ENCODE results near the gene ZNF45.
"Not testable (repeated sequence)": the region's sequence is repeated elsewhere in the genome, so short reads cannot be mapped to it uniquely, and the experiment has no call there.

The ZNF45 gene

DNA sequence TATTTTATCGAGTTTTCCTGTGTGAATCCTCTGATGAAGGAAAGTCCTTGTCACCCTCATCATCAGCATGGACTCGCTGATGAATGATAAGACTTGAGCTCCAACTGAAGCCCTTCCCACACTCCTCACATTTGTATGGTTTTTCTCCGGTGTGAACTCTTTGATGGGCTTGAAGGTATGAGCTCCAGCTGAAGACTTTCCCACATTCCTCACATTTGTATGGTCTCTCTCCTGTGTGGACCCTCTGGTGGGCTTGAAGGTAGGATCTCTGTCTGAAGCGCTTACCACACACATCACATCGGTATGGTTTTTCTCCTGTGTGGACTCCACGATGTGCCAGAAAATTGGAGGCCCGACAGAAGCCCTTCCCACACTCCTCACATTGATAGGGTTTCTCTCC lies 21.7 kb downstream of the ZNF45 start:
- no peak for DNase-seq (ENCODE audit: low read depth in 1 of 2, low spot score in 1 of 2)

DNA sequence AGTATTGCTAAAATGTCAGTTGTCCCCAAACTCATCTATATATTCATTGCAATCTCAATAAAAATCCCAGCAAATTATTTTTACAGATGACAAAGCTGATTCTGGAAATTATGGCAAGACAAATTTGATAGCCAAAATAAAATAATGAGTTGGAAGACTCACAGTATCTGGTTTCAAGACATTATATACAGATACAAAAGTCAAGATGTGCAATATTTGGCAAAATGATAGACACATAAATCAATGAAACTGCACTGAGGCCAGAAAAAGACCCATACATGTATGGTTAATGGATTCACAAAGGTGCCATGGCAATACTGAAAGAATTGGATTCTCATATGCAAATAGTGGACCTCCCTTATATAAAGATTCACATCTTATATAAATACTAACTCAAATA lies 24.2 kb downstream of the ZNF45 start:
- DNase-seq (ENCODE audit: low read depth in 1 of 2, low spot score in 1 of 2), result no peak

DNA sequence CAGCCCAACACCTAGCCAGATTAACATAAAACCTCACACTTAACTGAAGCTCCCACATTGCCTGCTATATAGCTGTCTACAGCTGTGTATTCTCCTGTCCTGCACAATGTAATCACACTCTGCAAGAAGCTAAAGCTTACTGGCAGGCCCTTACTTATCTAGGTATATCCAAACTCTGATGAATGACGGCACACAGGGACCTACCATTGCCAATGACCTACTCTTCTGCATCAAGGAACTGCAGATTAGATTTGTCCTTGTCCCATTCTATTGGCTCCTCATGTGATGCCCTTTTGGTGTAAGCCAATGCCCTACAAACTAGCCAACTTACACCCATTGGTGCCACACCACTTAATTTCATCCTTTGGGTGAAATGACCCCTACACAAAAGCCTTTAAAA lies 26.4 kb downstream of the ZNF45 start:
- no peak for DNase-seq (ENCODE audit: low read depth in 1 of 2, low spot score in 1 of 2)

DNA sequence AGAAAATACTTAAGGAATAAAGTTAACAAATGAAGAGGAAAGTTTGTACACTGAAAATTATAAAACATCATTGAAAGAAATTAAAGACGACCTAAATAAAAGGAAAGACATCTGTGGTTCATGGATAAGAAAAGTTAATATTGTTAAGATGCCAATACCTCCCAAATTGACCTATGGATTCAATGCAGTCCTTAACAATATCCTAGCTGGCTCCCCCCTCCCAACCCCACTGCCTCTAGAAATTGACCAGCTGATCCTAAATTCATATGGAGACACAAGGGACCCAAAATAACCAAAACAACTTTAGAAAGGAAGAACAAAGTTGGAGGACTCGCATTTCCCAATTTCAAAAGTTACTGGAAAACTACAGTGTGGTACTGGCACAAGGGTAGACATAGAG lies 28.3 kb downstream of the ZNF45 start:
- DNase-seq (ENCODE audit: low read depth in 1 of 2, low spot score in 1 of 2), result no peak

DNA sequence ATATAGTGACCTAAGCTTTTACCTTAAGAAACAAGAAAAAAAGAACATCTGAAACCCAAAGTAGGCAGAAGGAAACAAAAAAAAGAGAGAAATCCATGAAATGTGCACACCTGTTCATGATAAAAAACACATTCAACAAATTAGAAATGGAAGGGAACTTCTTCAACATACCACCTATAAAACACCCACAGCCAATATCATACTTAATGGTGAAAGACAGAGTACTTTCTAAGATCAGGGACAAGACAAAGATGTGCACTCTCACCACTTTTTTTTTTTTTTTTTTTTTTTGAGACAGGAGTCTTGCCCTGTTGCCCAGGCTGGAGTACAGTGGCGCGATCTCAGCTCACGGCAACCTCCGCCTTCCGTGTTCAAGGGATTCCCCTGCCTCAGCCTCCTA lies 29.2 kb downstream of the ZNF45 start:
- no peak for DNase-seq (ENCODE audit: low read depth in 1 of 2, low spot score in 1 of 2)

DNA sequence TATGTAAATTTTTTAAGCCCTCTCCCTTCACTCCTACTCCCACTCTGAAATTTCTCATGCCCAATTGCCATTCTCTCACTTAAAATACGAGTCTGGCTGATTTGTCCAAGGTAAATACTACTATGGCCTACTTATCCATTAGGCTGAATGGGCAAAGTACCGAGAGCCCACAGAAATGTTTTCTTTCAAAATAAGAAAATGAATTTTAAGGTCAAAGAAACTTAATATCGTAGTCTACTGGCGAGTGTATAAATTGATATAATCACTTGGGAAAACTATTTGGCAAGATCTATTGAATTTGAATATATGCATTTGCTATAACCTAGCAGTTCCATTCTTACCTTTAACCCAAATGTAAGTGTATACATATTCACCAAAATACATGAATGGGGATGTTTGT lies 32.7 kb downstream of the ZNF45 start:
- no peak for DNase-seq (ENCODE audit: low read depth in 1 of 2, low spot score in 1 of 2)

DNA sequence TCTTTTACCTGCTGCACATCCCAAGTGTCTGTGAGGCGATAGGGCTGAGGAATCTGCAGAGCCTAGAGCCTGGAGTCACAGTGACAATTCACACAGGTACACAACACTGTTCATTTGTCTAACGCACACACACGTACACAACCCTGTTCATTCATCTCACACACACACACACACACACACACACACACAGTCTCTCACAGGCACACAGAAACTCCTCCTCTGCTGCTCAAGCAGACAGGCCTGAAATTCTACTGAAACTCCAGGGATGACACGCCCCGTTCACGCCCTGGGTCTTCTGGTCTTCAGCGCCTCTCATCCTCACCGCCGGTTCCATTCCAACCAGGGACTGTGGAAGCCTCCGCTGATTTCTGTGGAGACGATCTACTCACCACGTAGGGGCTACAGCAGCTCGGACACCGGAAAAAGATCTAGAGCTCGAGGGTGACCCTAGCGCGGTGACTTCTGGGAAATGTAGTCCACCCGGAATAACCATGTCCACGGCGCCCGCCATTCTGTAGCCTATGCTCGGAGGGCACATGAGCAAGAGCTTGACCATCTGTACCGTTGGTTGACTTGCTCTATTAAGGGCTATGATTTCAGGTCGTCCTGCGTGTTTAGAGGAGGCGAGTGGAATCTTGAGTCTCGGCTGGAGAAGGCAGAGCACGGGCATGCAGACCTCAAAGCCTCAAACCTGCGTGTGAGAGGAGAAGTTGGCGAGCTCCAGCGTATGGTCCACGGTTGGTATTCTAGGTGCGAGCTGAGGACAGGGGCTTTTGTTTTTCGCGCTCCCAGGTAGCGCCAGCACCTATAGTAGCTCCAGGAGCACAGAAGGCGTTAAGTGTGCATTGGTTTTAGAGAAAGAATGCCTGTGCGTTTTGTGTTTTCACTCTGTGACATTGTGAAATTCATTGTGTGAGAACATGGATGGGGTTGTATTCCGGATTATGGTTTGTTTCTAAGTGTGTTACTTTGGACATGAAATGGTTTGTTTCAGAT lies 33.4 kb downstream of the ZNF45 start:
- DNase-seq (ENCODE audit: low read depth in 1 of 2, low spot score in 1 of 2), result peak; percentile 13 to 40

DNA sequence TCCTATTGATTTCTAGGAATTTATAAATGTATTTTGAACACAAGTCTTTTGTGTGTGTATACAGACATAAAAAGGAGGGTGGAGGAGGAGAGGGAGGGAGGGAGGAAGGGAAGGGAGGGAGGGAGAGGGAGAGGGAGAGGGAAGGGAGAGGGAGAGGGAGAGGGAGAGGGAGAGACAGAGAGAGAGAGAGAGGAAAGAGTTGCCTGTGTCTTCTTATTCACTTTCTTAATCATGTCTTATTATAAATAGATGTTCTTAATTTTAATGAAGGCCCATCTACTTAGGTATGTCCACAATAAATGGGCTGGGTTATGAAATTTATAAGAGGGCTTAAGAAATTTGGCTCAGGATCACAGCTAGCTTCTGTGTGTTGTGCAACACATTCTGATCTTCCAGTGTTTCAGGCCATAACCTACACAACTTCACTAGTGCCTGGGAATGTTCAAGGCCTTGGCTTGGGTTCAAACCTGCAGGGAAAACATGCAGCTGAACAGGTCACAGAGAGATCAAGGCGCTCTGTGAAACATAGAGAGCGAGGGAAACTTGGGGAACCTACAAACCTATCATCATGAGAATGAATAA lies 39.3 kb downstream of the ZNF45 start:
- DNase-seq (ENCODE audit: low read depth in 1 of 2, low spot score in 1 of 2), result no peak

DNA sequence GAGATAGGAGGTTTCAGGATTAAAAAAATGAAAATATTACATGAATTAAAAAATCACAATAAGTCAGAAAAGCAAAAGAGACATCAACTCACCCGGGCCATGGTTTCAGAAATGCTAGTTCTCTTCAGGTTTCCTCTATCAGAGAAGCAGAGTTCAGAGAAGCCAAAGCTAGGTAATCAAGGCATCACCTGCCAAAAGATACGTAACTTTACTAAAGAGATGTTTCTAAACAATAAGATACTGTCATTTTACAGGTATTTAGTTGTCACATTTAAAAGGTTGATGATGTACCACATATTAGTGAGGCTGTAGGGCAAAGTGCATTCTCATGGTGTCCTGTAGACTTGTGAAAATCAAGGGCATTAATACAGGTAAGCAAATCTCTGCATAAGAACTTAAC lies 51.2 kb downstream of the ZNF45 start, which contains the start of gene ZNF404:
Gene ZNF404, minus strand, starts transcription at position 101 of the 400 bp plus-strand sequence.
- DNase-seq (ENCODE audit: low read depth in 1 of 2, low spot score in 1 of 2), result no peak

DNA sequence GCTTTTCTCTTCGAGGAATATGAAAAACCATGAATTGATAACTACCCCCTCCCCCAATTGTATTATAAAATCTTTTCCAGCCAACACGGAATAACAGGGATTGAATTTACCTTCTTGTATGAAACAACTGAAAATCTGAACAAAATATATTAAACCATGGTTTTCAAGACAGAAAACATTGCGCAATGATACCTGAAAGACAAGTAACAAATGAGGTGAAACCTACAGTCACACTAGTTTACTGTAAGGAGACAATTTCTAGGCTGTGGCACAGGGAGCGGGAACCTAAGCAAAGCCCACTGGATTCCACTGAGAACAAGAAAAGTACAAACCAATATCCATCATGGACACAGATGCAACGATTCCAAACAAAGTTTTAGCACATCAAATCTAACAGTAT lies 54.6 kb downstream of the ZNF45 start:
- no peak for DNase-seq (ENCODE audit: low read depth in 1 of 2, low spot score in 1 of 2)

DNA sequence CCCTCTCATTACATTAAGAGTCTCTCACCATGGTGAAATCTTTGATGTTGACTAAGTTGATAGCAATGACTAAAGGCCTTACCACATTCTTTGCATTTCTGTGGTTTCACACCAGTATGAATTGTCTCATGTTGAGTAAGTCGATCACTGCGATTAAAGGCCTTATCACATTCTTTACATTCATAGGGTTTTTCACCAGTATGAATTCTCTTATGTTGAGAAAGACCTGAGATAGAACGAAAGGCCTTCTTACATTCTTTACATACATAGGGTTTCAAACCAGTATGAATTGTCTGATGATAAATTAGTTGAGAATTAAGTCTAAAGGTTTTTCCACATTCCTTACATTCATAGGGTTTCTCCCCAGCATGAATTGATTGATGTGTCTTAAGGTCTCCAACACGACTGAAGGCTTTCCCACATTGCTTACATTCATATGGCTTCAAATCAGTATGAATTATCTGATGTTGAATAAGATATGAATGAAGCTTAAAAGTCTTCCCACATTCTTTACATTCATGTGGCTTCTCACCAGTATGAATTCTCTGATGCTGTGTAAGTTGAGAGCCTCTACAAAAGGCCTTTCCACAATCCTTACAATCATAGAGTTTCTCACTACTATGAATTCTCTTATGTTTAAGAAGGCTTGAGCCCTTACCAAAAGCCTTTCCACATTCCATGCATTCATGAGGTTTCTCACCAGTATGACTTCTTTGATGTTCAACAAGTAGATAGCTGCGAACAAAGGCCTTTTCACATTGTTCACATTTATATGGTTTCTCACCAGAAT lies 62.3 kb downstream of the ZNF45 start:
- DNase-seq (ENCODE audit: low read depth in 1 of 2, low spot score in 1 of 2), result no peak

DNA sequence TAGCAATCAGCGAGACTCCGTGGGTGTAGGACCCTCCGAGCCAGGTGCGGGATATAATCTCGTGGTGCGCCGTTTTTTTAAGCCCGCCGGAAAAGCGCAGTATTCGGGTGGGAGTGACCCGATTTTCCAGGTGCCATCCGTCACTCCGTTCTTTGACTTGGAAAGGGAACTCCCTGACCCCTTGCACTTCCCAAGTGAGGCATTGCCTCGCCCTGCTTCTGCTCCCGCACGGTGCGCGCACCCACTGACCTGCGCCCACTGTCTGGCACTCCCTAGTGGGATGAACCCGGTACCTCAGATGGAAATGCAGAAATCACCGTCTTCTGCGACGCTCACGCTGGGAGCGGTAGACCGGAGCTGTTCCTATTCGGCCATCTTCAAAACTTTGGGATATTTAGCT lies 68.2 kb downstream of the ZNF45 start:
- not testable (repeated sequence) for DNase-seq (ENCODE audit: low read depth in 1 of 2, low spot score in 1 of 2)

Measured in stimulated activated CD4-positive, alpha-beta T cell treated with anti-CD3 and anti-CD28 coated beads, Interleukin-15, amount 100 ng/mL, for 1 hour (primary cell).